GM12892 (cell line): ENCODE results near the gene AXIN2. TPM values are rescaled to one million over a fixed set of nuclear protein-coding genes. Genes with fewer than 3 reads are reported as not detected.

Experiments used
- DNase-seq: peaks from one replicate; pipeline ENCODE4 v3.0.0; 2011; ENCODE audit not compliant: insufficient read length
- FAIRE-seq: peaks from 2 replicates; lab custom pipeline; 2011; peaks lifted over from hg19 to GRCh38; lab: Jason Lieb, UNC
- POLR2A ChIP-seq: IDR thresholded peaks from 2 replicates; pipeline ENCODE4 v1.6.1; 2011; ENCODE audit warnings: low read depth, low read length, control low read depth
- POLR2AphosphoS5 ChIP-seq: IDR thresholded peaks from 2 replicates; pipeline ENCODE4 v1.6.1; 2011; ENCODE audit warnings: low read depth, low read length, control low read depth
- TAF1 ChIP-seq: IDR thresholded peaks from 2 replicates; pipeline ENCODE4 v1.6.1; 2011; ENCODE audit warnings: low read depth, mild to moderate bottlenecking, control low read depth, low read length, borderline replicate concordance
- polyA plus RNA-seq: library from polyadenylated mRNA; unstranded; fragments of >200 nt; gene quantifications from one replicate; pipeline ENCODE4 v1.2.1, GENCODE V29; 2012; ENCODE audit warnings: missing spikeins, inconsistent platforms; ENCODE audit not compliant: missing spikeins

AXIN2 gene, protein sequence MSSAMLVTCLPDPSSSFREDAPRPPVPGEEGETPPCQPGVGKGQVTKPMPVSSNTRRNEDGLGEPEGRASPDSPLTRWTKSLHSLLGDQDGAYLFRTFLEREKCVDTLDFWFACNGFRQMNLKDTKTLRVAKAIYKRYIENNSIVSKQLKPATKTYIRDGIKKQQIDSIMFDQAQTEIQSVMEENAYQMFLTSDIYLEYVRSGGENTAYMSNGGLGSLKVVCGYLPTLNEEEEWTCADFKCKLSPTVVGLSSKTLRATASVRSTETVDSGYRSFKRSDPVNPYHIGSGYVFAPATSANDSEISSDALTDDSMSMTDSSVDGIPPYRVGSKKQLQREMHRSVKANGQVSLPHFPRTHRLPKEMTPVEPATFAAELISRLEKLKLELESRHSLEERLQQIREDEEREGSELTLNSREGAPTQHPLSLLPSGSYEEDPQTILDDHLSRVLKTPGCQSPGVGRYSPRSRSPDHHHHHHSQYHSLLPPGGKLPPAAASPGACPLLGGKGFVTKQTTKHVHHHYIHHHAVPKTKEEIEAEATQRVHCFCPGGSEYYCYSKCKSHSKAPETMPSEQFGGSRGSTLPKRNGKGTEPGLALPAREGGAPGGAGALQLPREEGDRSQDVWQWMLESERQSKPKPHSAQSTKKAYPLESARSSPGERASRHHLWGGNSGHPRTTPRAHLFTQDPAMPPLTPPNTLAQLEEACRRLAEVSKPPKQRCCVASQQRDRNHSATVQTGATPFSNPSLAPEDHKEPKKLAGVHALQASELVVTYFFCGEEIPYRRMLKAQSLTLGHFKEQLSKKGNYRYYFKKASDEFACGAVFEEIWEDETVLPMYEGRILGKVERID
- polyA plus RNA-seq, result 0.34 TPM

DNA sequence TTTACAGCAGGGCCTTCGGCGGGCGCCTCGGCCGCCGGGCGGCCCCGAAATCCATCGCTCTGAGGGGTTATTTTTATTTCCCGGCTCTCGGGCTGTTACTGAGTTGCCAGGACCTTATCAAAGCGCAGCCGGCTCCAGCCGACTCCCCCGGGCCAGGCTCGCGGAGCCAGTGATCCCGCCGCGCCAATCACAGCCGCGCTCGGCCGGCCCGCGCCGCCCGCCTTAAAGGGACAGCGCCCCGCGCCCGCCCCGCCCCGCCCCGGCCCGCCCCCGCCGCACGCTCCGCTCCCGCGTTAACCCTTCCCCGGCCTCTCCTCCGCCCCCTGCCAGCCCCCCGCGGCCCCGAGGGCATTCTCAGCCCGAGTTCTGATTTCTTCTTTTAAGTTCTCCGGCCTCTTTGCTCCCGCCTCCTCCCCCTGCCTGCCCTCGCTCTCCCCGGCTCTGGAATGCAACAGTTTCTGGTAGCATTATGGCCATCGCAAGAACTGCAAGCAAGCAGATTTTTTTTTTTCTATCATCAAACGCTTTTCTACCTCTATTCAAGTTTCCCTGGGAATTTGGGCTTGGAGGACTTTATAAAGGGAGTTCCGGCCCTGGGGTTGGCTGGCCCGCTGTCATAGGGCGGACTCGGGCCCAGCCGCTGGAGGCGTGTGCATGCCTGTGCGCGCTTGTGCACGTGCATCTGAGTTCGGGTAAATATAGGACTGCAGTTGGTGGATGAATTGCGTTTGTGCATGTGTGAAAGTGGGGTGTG is at the start of gene AXIN2:
Gene AXIN2, minus strand, starts transcription at position 197 of the 754 bp plus-strand sequence. CDS start 3,028 bp downstream, outside the sequence.
- DNase-seq (peak; percentile 89), FAIRE-seq (peak; percentile 38)
- TF ChIP-seq POLR2A, result no peak
- no peak for TF ChIP-seq TAF1
- no peak for TF ChIP-seq POLR2AphosphoS5

DNA sequence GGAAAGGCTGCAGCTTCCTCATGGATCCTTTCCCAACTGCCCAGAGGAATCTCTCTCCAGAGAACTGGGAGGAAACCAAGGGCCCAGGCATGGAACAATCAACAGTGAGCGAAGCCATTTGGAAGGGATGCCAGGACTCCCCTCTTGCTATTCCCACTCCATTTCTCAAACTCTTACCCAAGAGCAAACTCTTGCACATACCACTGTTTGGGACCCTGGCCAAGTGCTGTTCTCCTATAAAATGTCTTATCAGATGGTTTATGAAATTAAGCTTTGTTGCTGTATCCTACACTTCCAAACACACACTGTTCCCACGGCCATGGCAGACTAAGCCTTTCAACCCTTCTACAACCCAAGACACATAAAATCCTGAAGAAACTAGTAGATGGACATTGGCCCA is 48.3 kb upstream of the AXIN2 start:
- TF ChIP-seq POLR2AphosphoS5 (no peak), TAF1 (no peak), POLR2A (no peak)
- DNase-seq (no peak), FAIRE-seq (no peak)

DNA sequence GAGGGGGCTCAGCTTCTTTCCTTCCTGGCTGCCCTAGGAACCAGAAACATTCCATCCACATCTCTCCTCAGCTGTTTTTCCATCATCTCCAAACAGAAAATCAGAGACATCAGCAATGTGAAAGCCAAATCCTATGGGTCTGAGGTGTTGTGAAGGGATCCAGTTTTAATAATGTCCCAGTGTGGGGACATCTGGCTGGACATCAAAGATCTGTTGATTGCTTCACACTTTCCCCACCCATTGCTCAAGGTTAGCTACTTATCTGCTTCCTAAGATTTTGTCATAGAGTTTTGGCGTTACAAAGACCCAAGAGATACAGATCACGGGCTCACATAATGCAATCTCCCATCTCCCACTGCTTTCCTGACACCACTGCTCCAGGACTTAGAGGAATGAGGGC is 47.8 kb upstream of the AXIN2 start:
- no peak for TF ChIP-seq POLR2A
- no peak for TF ChIP-seq POLR2AphosphoS5
- TF ChIP-seq TAF1, result no peak
- DNase-seq (no peak), FAIRE-seq (no peak)

DNA sequence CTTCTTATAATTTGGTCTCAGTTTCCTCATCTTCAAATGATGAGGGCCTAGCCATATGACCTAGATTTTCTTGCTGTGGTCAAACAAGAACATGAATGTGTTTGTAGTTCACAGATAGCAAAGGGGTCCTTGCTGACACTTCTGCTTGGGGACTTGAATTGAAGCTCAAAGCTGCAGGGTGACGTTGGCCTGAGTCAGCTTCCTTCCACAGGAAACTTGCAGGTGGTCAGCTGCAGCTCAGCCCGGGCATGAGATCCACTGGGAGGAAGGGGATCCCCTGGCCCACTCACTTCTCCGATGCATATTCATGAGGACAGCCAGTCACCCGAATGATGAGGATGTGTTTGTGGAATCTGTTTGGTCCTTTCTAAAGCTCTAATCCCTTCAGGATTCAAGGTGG is 42.6 kb upstream of the AXIN2 start:
- TF ChIP-seq TAF1 (no peak), POLR2AphosphoS5 (no peak), POLR2A (no peak)
- no peak for DNase-seq
- no peak for FAIRE-seq

DNA sequence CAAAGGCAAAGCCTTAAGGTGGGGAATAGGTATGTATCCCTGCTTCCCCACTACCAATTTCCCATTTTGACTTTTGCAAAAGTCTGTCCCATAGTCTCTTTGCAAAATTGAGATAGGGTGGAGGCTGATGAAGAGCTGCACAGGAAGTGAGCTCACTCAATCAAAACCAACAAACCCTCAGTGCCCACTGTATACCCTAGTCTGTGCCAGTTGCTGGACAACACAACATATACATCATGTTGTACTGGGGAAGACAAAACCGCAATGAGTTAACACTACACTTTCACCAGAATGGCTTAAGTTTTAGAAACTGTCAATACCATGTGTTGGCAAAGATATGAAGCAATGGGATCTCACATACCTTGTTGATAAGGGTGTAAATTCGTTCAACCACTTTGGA is 40.4 kb upstream of the AXIN2 start:
- TF ChIP-seq TAF1 (no peak), POLR2A (no peak), POLR2AphosphoS5 (no peak)
- no peak for FAIRE-seq
- DNase-seq, result no peak

DNA sequence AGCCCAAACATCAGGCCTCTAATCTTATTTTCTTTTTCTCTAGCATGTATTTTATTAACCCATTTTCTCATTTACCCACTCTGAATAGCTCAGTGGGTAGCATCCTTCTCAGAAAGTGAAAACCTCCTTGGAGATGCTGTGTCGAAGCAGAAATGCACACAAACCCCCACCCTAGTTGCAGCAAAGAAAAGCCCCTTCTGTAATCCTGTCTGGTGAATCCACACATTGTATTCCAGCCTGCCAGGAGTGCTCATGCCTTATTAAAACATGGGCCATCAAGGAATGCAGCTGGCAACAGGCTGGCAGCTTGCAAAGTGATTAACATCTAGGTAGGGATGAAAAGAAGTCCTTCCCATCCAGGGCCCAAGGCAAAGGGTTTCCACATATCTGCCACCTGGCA is 39.7 kb upstream of the AXIN2 start:
- no peak for DNase-seq
- FAIRE-seq, result no peak
- no peak for TF ChIP-seq TAF1
- no peak for TF ChIP-seq POLR2A
- no peak for TF ChIP-seq POLR2AphosphoS5

DNA sequence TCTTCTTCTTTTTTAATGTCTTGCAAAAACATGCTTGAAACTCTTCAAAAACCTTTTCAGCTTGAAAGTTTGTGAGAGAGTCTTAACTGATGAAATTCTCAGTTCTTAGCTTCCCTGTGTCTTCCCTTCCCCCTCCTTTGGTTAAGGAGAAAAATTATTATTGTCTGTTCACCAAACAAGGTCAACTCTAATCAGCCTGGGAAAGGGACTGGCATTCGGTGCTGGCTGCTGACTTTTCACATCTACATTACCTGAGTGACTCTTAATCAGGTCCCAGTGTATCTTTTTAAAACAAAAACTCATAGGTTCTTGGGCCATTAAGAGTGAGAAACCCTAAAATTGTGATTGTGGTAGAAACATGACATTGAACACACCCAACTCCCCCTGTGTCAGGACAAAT is 39.1 kb upstream of the AXIN2 start:
- no peak for TF ChIP-seq POLR2A
- TF ChIP-seq POLR2AphosphoS5, result no peak
- no peak for TF ChIP-seq TAF1
- DNase-seq, result no peak
- no peak for FAIRE-seq

DNA sequence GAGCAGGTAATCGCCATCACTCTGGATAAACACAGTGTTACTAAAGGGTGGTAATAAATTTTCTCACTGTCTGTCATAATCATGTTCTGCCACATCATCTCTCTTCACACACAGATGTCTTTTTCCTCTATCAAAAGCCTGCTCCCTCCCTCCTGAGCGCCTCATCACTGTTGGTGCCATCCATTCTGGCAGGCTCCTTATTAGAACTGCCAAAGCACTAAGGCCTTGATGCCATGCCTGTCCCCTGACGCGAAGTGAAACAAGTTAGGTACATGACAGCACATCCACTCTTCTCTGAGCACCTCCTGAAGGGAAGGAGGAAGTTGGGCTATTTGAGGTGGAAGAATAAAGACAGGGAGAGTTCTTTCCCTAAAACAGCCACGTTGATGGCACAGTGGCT is 38.2 kb upstream of the AXIN2 start:
- FAIRE-seq, result no peak
- TF ChIP-seq POLR2AphosphoS5 (no peak), TAF1 (no peak), POLR2A (no peak)
- DNase-seq, result no peak

DNA sequence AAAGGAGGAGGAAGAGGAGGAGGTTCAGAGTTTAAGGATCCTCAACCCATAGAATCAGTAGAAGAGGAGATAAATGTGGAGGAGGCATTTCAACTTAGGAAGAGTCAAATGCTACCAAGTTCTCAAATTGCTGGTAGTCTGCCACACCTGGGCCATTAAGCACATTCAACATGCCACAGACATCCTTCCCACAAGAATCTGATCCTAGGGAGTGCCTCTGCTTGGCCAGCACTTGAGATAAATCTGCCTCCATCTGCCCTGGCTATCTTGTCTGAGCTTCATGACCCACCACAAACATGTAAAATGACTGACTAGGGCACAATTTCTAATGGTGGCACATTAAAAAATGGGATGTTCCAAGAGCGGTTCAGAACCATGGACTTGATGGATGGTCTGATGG is 37.3 kb upstream of the AXIN2 start:
- DNase-seq (no peak), FAIRE-seq (no peak)
- TF ChIP-seq POLR2AphosphoS5 (no peak), TAF1 (no peak), POLR2A (no peak)

DNA sequence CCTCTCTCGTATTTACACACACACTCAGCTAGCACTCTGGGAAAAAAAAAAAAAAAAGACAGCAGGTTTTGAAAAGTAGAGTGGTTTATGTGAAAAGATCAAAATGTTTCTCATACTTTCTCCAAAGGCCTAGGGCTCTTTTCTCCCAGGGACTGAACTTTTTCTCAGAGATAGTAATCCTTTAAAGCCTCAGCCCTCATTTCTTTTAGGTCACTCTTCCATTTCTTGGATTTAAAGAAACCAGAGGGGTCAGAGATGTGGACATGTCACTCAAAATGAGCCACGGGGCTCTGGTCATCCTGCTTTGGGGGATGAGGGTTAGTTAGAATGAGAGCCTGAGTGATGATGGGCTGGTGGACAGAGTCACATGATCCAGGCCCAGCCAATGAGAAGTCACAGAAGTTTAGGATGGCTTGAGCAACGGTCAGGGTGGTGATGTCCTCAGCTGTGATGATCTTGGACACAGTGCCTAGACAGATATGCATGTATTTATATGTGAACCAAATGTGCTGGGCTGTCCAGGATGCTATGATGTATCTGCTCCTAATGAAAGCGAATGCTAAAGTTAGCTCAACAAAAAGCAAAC is 33.7 kb upstream of the AXIN2 start:
- FAIRE-seq (no peak), DNase-seq (no peak)
- TF ChIP-seq POLR2AphosphoS5 (no peak), POLR2A (no peak), TAF1 (no peak)

DNA sequence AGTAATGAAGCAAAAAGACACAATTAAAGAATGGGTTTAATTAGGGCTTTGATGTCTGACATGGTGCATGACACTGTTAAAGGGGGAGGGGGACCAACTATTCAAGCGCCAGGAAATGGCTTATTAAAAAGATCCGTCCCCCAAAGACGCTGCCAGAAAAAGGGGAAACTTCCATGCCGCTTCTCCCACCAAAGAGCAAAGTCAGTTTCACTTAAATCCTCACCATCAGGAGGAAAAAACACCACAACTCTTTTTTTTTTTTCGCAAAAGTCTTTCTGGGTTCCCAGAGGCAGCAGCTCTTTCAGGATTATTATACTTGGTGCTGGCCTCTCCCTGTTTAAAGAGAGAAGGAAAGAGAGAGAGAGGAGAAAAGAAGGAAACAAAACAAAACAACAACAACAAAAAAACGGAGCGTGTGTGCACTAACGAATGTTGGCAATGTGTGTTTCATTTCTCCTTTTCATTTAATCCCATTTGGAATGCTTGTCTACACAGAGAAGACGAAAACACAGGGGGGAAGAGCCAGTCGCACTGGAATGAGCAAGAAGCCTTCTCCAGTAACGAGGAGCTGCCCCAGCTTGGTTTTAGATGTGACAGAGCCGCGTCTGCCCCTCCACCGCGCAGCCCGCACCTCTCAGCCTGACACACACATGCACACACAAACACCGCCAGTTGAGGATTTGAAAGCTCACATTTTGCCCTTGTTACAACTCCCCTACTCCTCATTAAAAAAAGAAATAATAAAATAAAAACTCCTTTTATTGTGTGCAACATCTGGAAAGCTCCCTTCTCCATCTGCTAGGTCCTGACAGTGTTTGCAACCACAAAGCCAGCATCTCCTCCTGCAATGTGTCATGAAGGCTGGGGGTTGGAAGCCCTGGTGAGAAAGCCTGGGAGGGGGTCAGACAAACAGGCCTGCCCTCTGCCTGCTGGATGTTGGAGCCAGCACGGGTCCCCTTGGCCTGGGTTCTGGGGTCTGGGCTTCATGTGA is 32.7 kb upstream of the AXIN2 start:
- FAIRE-seq (no peak), DNase-seq (no peak)
- no peak for TF ChIP-seq TAF1
